HepG2 (cell line): Measurements from ENCODE around the gene CKLF. TPM values are rescaled to one million over a fixed set of nuclear protein-coding genes. Genes with fewer than 3 reads are reported as not detected.

Experiments
- CBFB ChIP-seq: sonication (generic); formaldehyde crosslinking; IDR thresholded peaks from 2 replicates; pipeline ENCODE4 v1.4.0; 2020; ENCODE audit warnings: missing genetic modification reagents
- CBX5 ChIP-seq: sonication (generic); formaldehyde crosslinking; IDR thresholded peaks from 2 replicates; pipeline ENCODE4 v1.4.0; 2020; ENCODE audit warnings: missing genetic modification reagents, borderline replicate concordance
- GABPA ChIP-seq, 2 experiments: IDR thresholded peaks; 2 replicates each; pipeline ENCODE4 v1.6.1; 2011 to 2016; ENCODE audit warnings: low read depth in 2 of 2, low read length in 1 of 2, missing biosample characterization in 1 of 2, missing genetic modification characterization in 1 of 2
- HOXA5 ChIP-seq: sonication (generic); formaldehyde crosslinking; IDR thresholded peaks from 2 replicates; pipeline ENCODE4 v1.4.0; 2020; ENCODE audit warnings: missing genetic modification reagents
- IKZF4 ChIP-seq: sonication (generic); formaldehyde crosslinking; IDR thresholded peaks from 2 replicates; pipeline ENCODE4 v1.5.1; 2020; ENCODE audit warnings: borderline replicate concordance, mild to moderate bottlenecking, low read depth, missing genetic modification reagents; ENCODE audit errors: not compliant biosample characterization
- MTF2 ChIP-seq: sonication (generic); formaldehyde crosslinking; IDR thresholded peaks from 2 replicates; pipeline ENCODE4 v1.5.0; 2020; ENCODE audit warnings: missing genetic modification reagents, borderline replicate concordance
- MXD4 ChIP-seq: IDR thresholded peaks from 2 replicates; pipeline ENCODE4 v1.6.1; 2016; ENCODE audit warnings: mild to moderate bottlenecking, missing biosample characterization, missing genetic modification reagents
- ZNF205 ChIP-seq: IDR thresholded peaks from 2 replicates; pipeline ENCODE4 v1.6.1; 2018; ENCODE audit warnings: missing biosample characterization, missing genetic modification reagents
- ZNF350 ChIP-seq: sonication (generic); formaldehyde crosslinking; IDR thresholded peaks from 2 replicates; pipeline ENCODE4 v1.4.0; 2020; ENCODE audit warnings: mild to moderate bottlenecking, low read depth, missing genetic modification reagents, borderline replicate concordance
- ZSCAN29 ChIP-seq: sonication (generic); formaldehyde crosslinking; conservative IDR thresholded peaks from 2 replicates; pipeline ENCODE4 v1.4.0; 2020; ENCODE audit warnings: mild to moderate bottlenecking, missing genetic modification reagents
- polyA plus RNA-seq, 8 experiments: library from polyadenylated mRNA; depleted of rRNA in 3 of 8; stranded (reverse) in 7 of 8; unstranded in 1 of 8; fragments of >200 nt; fragmentation: Illumina TruSeq in 4 of 8; extraction: Trizol in 4 of 8; gene quantifications; 2 replicates each; pipeline versions ENCODE4 v1.2.1 to v1.2.3, GENCODE V29; 2011 to 2016; ENCODE audit warnings: low read depth in 4 of 8, missing spikeins in 1 of 8, mixed read lengths in 1 of 8; ENCODE audit not compliant: insufficient read depth in 1 of 8
- total RNA-seq, 5 experiments: library from RNA; depleted of rRNA; stranded (reverse); fragments of >200 nt; fragmentation: Illumina TruSeq; extraction: Trizol; gene quantifications; 2 replicates each; pipeline ENCODE4 v1.2.3, GENCODE V29; 2016; ENCODE audit warnings: low read depth in 1 of 5
- TF ChIP-seq, protein P1 (sequence below): sonication (generic); formaldehyde crosslinking; IDR thresholded peaks from 2 replicates; pipeline ENCODE4 v1.4.0; 2020; ENCODE audit warnings: mild to moderate bottlenecking, missing genetic modification reagents
- TF ChIP-seq, protein P2 (sequence below): IDR thresholded peaks from 2 replicates; pipeline ENCODE4 v1.6.1; 2012; ENCODE audit warnings: low read length, improper control_type of control experiment
- TF ChIP-seq, protein P3 (sequence below): sonication (generic); formaldehyde crosslinking; IDR thresholded peaks from one replicate; pipeline ENCODE4 v1.5.1; 2020; ENCODE audit warnings: mild to moderate bottlenecking, missing genetic modification reagents; ENCODE audit errors: not compliant biosample characterization

The CKLF gene
- total and polyA plus RNA-seq, 2 of the 13 experiments (the other 11 are each of a cell fraction or from before 2014, with no cell fraction given), result 120 to 167 TPM

DNA sequence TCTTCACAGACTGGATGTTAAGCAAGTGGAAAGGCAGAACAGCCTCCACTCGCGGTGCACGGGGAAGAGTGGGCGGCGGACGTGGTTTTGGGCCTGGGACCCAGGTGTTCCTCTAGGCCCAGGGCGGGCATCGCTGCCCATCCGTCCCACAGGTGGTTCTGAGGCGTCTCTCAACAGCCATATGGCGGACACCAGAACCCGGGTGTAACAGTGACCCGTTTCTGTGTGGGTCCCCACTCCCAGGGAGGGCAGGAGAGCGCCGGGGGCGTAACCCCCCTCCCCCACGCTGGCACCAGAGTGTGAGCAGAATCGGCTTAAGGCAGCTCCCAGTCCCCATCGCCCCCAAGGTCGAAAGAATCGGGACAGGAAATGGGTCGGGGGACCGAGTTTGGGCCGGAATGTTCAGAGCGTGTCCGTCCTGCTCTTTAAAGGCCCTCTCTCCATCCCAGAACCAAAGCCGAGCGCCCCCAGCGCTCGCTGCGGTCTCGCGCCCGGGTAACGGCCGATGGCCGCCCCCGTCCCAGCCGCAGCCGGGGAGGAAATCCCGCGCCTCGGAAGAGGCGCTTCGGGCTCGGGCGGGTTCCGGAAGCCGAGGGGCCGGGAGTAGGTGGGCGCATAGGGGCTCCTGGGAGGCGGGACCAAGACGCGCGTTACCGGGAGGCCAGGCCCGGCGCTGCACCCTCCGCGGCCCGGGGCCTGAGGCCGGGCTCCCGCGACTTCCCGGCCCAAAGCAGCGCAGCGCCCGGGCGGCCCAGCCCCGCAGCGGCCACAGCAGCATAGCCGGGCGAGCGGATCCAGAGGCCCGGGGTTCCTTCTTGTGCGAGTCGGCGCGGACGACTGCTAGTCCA, 2.9 kb upstream of the CKLF start, which contains the start of gene TK2 (continued):
- TF ChIP-seq CBX5 (CRISPR knock-in tag) (peak; percentile 38; the same call in 1 of the 2 replicates), CBFB (CRISPR knock-in tag) (peak; percentile 70; the same call in 1 of the 2 replicates), HOXA5 (peak; percentile 78; the same call in 1 of the 2 replicates), MXD4 (CRISPR knock-in tag) (peak; percentile 63; the same call in 1 of the 2 replicates), GABPA (IDR thresholded peaks at IDR 0.05; ENCODE audit: low read depth, low read length) (peak; percentile 71), GABPA (CRISPR knock-in tag; IDR thresholded peaks at IDR 0.05; ENCODE audit: low read depth) (peak; percentile 87), ZSCAN29 (CRISPR knock-in tag) (no peak; the same call in 1 of the 2 replicates), MTF2 (peak; percentile 93; the same call in 1 of the 2 replicates), ZNF350 (peak; percentile 66; the same call in 1 of the 2 replicates), IKZF4 (CRISPR knock-in tag) (no peak), ZNF205 (CRISPR knock-in tag) (peak; percentile 46; the same call in 1 of the 2 replicates)
- TF ChIP-seq, protein P1, sequence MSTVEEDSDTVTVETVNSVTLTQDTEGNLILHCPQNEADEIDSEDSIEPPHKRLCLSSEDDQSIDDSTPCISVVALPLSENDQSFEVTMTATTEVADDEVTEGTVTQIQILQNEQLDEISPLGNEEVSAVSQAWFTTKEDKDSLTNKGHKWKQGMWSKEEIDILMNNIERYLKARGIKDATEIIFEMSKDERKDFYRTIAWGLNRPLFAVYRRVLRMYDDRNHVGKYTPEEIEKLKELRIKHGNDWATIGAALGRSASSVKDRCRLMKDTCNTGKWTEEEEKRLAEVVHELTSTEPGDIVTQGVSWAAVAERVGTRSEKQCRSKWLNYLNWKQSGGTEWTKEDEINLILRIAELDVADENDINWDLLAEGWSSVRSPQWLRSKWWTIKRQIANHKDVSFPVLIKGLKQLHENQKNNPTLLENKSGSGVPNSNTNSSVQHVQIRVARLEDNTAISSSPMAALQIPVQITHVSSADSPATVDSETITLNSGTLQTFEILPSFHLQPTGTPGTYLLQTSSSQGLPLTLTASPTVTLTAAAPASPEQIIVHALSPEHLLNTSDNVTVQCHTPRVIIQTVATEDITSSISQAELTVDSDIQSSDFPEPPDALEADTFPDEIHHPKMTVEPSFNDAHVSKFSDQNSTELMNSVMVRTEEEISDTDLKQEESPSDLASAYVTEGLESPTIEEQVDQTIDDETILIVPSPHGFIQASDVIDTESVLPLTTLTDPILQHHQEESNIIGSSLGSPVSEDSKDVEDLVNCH (CRISPR knock-in tag), result 0 out of 2 replicates have a peak, but pooled peaks have one; percentile 50
- TF ChIP-seq, protein P2, sequence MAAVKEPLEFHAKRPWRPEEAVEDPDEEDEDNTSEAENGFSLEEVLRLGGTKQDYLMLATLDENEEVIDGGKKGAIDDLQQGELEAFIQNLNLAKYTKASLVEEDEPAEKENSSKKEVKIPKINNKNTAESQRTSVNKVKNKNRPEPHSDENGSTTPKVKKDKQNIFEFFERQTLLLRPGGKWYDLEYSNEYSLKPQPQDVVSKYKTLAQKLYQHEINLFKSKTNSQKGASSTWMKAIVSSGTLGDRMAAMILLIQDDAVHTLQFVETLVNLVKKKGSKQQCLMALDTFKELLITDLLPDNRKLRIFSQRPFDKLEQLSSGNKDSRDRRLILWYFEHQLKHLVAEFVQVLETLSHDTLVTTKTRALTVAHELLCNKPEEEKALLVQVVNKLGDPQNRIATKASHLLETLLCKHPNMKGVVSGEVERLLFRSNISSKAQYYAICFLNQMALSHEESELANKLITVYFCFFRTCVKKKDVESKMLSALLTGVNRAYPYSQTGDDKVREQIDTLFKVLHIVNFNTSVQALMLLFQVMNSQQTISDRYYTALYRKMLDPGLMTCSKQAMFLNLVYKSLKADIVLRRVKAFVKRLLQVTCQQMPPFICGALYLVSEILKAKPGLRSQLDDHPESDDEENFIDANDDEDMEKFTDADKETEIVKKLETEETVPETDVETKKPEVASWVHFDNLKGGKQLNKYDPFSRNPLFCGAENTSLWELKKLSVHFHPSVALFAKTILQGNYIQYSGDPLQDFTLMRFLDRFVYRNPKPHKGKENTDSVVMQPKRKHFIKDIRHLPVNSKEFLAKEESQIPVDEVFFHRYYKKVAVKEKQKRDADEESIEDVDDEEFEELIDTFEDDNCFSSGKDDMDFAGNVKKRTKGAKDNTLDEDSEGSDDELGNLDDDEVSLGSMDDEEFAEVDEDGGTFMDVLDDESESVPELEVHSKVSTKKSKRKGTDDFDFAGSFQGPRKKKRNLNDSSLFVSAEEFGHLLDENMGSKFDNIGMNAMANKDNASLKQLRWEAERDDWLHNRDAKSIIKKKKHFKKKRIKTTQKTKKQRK, result no peak
- TF ChIP-seq, protein P3, sequence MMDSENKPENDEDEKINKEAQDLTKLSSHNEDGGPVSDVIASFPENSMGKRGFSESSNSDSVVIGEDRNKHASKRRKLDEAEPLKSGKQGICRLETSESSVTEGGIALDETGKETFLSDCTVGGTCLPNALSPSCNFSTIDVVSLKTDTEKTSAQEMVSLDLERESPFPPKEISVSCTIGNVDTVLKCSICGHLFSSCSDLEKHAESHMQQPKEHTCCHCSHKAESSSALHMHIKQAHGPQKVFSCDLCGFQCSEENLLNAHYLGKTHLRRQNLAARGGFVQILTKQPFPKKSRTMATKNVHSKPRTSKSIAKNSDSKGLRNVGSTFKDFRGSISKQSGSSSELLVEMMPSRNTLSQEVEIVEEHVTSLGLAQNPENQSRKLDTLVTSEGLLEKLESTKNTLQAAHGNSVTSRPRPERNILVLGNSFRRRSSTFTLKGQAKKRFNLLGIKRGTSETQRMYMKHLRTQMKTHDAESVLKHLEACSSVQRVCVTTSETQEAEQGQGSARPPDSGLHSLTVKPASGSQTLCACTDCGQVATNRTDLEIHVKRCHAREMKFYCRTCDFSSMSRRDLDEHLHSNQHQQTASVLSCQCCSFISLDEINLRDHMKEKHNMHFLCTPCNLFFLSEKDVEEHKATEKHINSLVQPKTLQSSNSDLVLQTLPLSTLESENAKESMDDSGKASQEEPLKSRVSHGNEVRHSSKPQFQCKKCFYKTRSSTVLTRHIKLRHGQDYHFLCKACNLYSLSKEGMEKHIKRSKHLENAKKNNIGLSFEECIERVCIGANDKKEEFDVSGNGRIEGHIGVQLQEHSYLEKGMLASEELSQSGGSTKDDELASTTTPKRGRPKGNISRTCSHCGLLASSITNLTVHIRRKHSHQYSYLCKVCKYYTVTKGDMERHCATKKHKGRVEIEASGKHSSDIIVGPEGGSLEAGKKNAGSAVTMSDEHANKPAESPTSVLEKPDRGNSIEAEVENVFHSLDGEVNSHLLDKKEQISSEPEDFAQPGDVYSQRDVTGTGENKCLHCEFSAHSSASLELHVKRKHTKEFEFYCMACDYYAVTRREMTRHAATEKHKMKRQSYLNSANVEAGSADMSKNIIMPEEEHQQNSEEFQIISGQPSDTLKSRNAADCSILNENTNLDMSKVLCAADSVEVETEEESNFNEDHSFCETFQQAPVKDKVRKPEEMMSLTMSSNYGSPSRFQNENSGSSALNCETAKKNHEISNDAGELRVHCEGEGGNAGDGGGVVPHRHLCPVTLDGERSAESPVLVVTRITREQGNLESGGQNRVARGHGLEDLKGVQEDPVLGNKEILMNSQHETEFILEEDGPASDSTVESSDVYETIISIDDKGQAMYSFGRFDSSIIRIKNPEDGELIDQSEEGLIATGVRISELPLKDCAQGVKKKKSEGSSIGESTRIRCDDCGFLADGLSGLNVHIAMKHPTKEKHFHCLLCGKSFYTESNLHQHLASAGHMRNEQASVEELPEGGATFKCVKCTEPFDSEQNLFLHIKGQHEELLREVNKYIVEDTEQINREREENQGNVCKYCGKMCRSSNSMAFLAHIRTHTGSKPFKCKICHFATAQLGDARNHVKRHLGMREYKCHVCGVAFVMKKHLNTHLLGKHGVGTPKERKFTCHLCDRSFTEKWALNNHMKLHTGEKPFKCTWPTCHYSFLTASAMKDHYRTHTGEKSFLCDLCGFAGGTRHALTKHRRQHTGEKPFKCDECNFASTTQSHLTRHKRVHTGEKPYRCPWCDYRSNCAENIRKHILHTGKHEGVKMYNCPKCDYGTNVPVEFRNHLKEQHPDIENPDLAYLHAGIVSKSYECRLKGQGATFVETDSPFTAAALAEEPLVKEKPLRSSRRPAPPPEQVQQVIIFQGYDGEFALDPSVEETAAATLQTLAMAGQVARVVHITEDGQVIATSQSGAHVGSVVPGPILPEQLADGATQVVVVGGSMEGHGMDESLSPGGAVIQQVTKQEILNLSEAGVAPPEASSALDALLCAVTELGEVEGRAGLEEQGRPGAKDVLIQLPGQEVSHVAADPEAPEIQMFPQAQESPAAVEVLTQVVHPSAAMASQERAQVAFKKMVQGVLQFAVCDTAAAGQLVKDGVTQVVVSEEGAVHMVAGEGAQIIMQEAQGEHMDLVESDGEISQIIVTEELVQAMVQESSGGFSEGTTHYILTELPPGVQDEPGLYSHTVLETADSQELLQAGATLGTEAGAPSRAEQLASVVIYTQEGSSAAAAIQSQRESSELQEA (CRISPR knock-in tag), result peak; percentile 75
